Naive thymus-derived CD4-positive, alpha-beta T cell (primary cell): ENCODE results near the gene FSD1L. TPM values are rescaled to one million over a fixed set of nuclear protein-coding genes. Genes with fewer than 3 reads are reported as not detected.
"Not testable (repeated sequence)": the region's sequence is repeated elsewhere in the genome, so short reads cannot be mapped to it uniquely, and the experiment has no call there.

Experiments
- ATAC-seq: fragments of 150-1000 bp; cut with Tn5 transposase; 2 replicates; pipeline ENCODE4 v1.10.0; 2021; ENCODE audit warnings: mild to moderate bottlenecking, moderate library complexity
- CTCF ChIA-PET: fragments of 350-600 bp; sonication (Branson Sonifier 250); formaldehyde crosslinking; loops from one replicate; lab custom pipeline; 2021; ENCODE audit warnings: antibody characterized with exemption; lab: Charles Lee
- POLR2A ChIA-PET: fragments of 350-600 bp; sonication (Branson Sonifier 250); formaldehyde crosslinking; loops from one replicate; lab custom pipeline; 2021; ENCODE audit warnings: antibody characterized with exemption, inconsistent platforms; lab: Charles Lee
- DNase-seq, 9 donors: peaks; one replicate each; pipeline versions ENCODE4 v3.0.0 to v3.0.0-alpha.2; 2020 to 2022; ENCODE audit warnings: mixed read lengths in 1 of 9
- H3K27ac ChIP-seq: one replicate; pipeline ENCODE4 v1.7.0; 2013; ENCODE audit warnings: mild to moderate bottlenecking, low read depth, low read length, moderate library complexity
- H3K27me3 ChIP-seq, 2 donors: one replicate each; pipeline ENCODE4 v1.7.0; 2013; ENCODE audit warnings: low read length in 2 of 2, mild to moderate bottlenecking in 2 of 2, moderate library complexity in 2 of 2; ENCODE audit not compliant: control insufficient read depth in 2 of 2, insufficient read depth in 2 of 2
- H3K36me3 ChIP-seq, 3 experiments: 1 replicate in 2 of 3; 2 replicates in 1 of 3; pipeline ENCODE4 v1.7.0; 2013; ENCODE audit warnings: low read length in 3 of 3, mild to moderate bottlenecking in 3 of 3, moderate library complexity in 1 of 3; ENCODE audit not compliant: insufficient read depth in 3 of 3, control insufficient read depth in 2 of 3
- H3K4me1 ChIP-seq, 2 donors: one replicate each; pipeline ENCODE4 v1.7.0; 2013; ENCODE audit warnings: low read length in 2 of 2, mild to moderate bottlenecking in 2 of 2, moderate library complexity in 1 of 2; ENCODE audit not compliant: control insufficient read depth in 2 of 2, insufficient read depth in 2 of 2
- H3K4me3 ChIP-seq: 2 replicates; pipeline ENCODE4 v1.7.0; 2013; ENCODE audit warnings: mild to moderate bottlenecking, low read length
- H3K9me3 ChIP-seq, 3 experiments: 1 replicate in 2 of 3; 2 replicates in 1 of 3; pipeline ENCODE4 v1.7.0; 2013; ENCODE audit warnings: low read length in 3 of 3; ENCODE audit not compliant: control insufficient read depth in 2 of 3
- H3K27ac Mint-ChIP-seq, 9 donors: one replicate each; pipeline ENCODE4 v1.8.0; 2020 to 2022; ENCODE audit warnings: mixed read lengths in 9 of 9, mild to moderate bottlenecking in 8 of 9, moderate library complexity in 5 of 9, inconsistent platforms in 2 of 9
- H3K27me3 Mint-ChIP-seq, 5 donors: one replicate each; pipeline ENCODE4 v1.8.0; 2021 to 2022; ENCODE audit warnings: mixed read lengths in 5 of 5, mild to moderate bottlenecking in 1 of 5
- H3K36me3 Mint-ChIP-seq, 5 donors: one replicate each; pipeline ENCODE4 v1.8.0; 2020 to 2022; ENCODE audit warnings: mixed read lengths in 5 of 5, mild to moderate bottlenecking in 3 of 5, inconsistent platforms in 1 of 5
- H3K4me1 Mint-ChIP-seq, 7 donors: one replicate each; pipeline ENCODE4 v1.8.0; 2020 to 2022; ENCODE audit warnings: mixed read lengths in 7 of 7, mild to moderate bottlenecking in 3 of 7, inconsistent platforms in 1 of 7
- H3K4me3 Mint-ChIP-seq, 10 donors: one replicate each; pipeline ENCODE4 v1.8.0; 2020 to 2022; ENCODE audit warnings: mild to moderate bottlenecking in 10 of 10, mixed read lengths in 10 of 10, moderate library complexity in 6 of 10, inconsistent platforms in 2 of 10
- H3K9me3 Mint-ChIP-seq, 11 donors: one replicate each; pipeline ENCODE4 v1.8.0; 2020 to 2022; ENCODE audit warnings: mixed read lengths in 11 of 11, mild to moderate bottlenecking in 4 of 11, inconsistent platforms in 1 of 11, moderate library complexity in 1 of 11
- intact Hi-C, 2 donors: fragments of 100-400 bp; cut with micrococcal nuclease; formaldehyde crosslinking; loops; one replicate each; pipeline ENCODE4 v1.15.1; 2023
- polyA plus RNA-seq, 2 donors: library from polyadenylated mRNA; unstranded; fragments of 300-500 nt; fragmentation: Illumina TruSeq; gene quantifications; one replicate each; pipeline ENCODE4 v1.2.3, GENCODE V29; 2021
- total RNA-seq, 6 experiments: library from RNA in 5 of 6; stranded (reverse) in 5 of 6; gene quantifications; 1 replicate in 5 of 6; 2 replicates in 1 of 6; pipeline ENCODE4 v1.2.3 and lab custom pipeline; 2021 to 2026

The FSD1L gene
- total and polyA plus RNA-seq, 7 experiments from 2014 or later = 0.08 to 5.8 (median 0.61) TPM

DNA sequence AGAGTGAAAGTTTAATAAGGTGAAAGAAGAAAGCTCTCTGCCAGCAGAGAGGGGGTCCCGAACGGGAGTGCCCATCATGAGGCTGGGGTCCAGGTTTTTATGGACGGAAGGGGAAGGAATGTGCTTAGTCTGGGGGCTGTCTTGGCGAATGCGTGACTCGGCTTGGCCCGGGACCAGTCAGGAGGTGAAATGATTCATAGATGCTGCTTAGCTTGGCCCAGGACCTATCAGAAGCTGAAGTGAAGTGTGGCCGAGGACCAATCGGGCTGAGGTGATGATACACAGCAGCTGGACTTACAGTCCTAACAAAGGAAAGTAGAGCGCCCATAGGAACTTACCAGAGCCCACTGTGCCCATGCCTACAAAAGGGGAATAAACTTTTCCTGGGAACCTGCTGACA lies 106.2 kb downstream of the FSD1L start:
- intact Hi-C loops = loop anchor here in 1 of 2 donors (10.0 kb wide), 1 partner anchor 1459 kb away; the partner anchor contains the start of gene SMC2
- no peaks in the 10 kb centered on the region for H3K9me3 Mint-ChIP-seq
- Histone ChIP-seq H3K27me3 (no peaks in the 10 kb centered on the region), H3K9me3 (no peaks in the 10 kb centered on the region), H3K4me1 (peaks cover 0 to 5% of the 10 kb centered on the region in 2 donors), H3K36me3 (peaks cover 0 to 4% (median 0%) of the 10 kb centered on the region in 3 experiments), H3K4me3 (no peak overlapping the region), H3K27ac (no peak overlapping the region)
- CTCF ChIA-PET = no interaction called here
- no peak overlapping the region for H3K27ac Mint-ChIP-seq
- no peak for ATAC-seq
- H3K27me3 Mint-ChIP-seq = no peaks in the 10 kb centered on the region
- DNase-seq = no peak
- no peak overlapping the region for H3K4me3 Mint-ChIP-seq
- H3K36me3 Mint-ChIP-seq = peaks cover 0 to 3% (median 0%) of the 10 kb centered on the region in 5 donors
- H3K4me1 Mint-ChIP-seq = peaks cover 6 to 18% (median 14%) of the 10 kb centered on the region in 7 donors
- POLR2A ChIA-PET = no interaction called here

DNA sequence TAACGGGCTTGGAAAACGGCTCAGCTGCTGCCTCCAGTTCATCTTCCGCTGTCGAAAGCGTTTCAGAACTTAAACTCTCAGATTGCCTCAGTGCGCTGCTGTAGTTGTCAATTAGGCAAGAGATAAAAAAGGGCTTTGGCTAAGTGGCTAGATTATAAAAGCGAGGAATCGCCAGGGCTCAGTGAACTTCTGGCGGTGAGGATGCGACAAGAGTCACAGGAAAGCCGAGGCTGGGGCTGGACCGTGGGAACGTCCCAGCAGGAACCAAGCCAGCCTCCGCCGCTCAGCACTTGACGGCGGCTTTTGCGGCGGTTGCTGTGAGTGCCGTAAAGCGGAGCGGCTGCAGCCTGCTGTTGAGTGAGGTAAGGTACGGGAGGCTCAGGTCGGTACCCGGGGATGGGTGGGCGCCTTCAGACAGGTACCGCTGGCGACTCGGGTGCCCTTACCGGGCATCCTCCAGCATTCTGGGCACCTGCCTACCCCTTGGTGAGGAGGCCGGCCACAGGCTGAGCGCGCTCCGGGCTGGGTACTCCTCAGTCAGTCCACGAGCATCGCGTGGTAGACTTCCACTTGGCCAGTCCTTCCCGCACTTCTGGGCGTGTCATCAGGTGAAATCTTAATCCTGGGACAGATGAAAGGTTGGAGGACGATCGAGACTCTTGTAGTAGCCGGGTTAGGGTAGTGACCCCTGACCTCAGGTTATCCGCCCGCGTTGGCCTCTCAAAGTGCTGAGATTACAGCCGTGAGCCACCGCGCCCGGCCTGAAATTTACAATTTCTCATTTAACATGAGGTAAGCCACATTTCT lies 110.2 kb downstream of the FSD1L start, which contains the start of gene FKTN:
TSS of gene FKTN (plus strand) at position 328 of the 807 bp plus-strand sequence. CDS start 16,902 bp downstream, outside the sequence.
- H3K4me1 Mint-ChIP-seq = peaks cover 11 to 37% (median 20%) of the 10 kb centered on the region in 7 donors
- intact Hi-C loops = loop anchor here (1.0 to 10.0 kb wide), 11 partner anchors 29 to 1463 kb away; partner anchors contain the start of genes FSD1L (in 2 of the 2), NIPSNAP3A (in 2 of the 2), SLC44A1 (in 2 of the 2) and SMC2 (in 2 of the 2)
- no peaks in the 10 kb centered on the region for H3K27me3 ChIP-seq
- H3K4me1 ChIP-seq = peaks cover 0 to 6% of the 10 kb centered on the region in 2 donors
- H3K36me3 ChIP-seq = peaks cover 0 to 10% (median 0%) of the 10 kb centered on the region in 3 experiments
- peak within 1 kb of the TSS; percentile 95 for H3K4me3 ChIP-seq
- H3K27me3 Mint-ChIP-seq = no peaks in the 10 kb centered on the region
- DNase-seq (peak; percentile 58 to 85 (median 83)), ATAC-seq (peak; percentile 98)
- peaks cover 9 to 31% (median 29%) of the 10 kb centered on the region in 5 donors for H3K36me3 Mint-ChIP-seq
- peaks cover 0 to 22% (median 14%) of the 10 kb centered on the region in 11 donors for H3K9me3 Mint-ChIP-seq
- ChIA-PET CTCF (no interaction called here), POLR2A (no interaction called here)
- peak within 1 kb of the TSS; percentile 61 for H3K27ac ChIP-seq
- H3K27ac Mint-ChIP-seq = peak within 1 kb of the TSS; percentile 66 to 92 (median 86)
- peaks cover 0 to 6% (median 0%) of the 10 kb centered on the region in 3 experiments for H3K9me3 ChIP-seq
- peak within 1 kb of the TSS; percentile 90 to 96 (median 94) for H3K4me3 Mint-ChIP-seq

GRCh38 chr9:105572455-105572854 lies 124.6 kb downstream of the FSD1L start:
- Histone ChIP-seq H3K9me3 (no peaks in the 10 kb centered on the region), H3K27ac (no peak overlapping the region), H3K4me3 (no peak overlapping the region), H3K27me3 (no peaks in the 10 kb centered on the region), H3K36me3 (peaks cover 0 to 8% (median 0%) of the 10 kb centered on the region in 3 experiments), H3K4me1 (no peaks in the 10 kb centered on the region)
- ChIA-PET POLR2A (no interaction called here), CTCF (no interaction called here)
- no peak for ATAC-seq
- no peak overlapping the region for H3K27ac Mint-ChIP-seq
- no peaks in the 10 kb centered on the region for H3K27me3 Mint-ChIP-seq
- peaks cover 0 to 8% (median 4%) of the 10 kb centered on the region in 7 donors for H3K4me1 Mint-ChIP-seq
- H3K36me3 Mint-ChIP-seq = peaks cover 21 to 53% (median 44%) of the 10 kb centered on the region in 5 donors
- no peak overlapping the region for H3K4me3 Mint-ChIP-seq
- intact Hi-C loops = no loop called here
- no peak for DNase-seq
- H3K9me3 Mint-ChIP-seq = peaks cover 10 to 43% (median 21%) of the 10 kb centered on the region in 11 donors

DNA sequence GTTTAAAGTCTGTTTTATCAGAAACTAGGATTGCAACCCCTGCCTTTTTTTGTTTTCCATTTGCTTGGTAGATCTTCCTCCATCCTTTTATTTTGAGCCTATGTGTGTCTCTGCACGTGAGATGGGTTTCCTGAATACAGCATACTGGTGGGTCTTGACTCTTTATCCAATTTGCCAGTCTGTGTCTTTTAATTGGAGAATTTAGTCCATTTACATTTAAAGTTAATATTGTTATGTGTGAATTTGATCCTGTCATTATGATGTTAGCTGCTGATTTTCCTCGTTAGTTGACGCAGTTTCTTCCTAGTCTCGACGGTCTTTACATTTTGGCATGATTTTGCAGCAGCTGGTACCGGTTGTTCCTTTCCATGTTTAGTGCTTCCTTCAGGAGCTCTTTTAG lies 132.1 kb downstream of the FSD1L start:
- H3K4me3 ChIP-seq, H3K4me3 Mint-ChIP-seq, H3K4me1 ChIP-seq, DNase-seq, H3K4me1 Mint-ChIP-seq, H3K9me3 ChIP-seq, H3K27me3 Mint-ChIP-seq, CTCF ChIA-PET, H3K27ac Mint-ChIP-seq, POLR2A ChIA-PET, intact Hi-C loops, ATAC-seq, H3K27ac ChIP-seq, H3K27me3 ChIP-seq, H3K36me3 ChIP-seq: not testable (repeated sequence)
- Mint-ChIP-seq H3K9me3 (peaks cover 3 to 20% (median 7%) of the 10 kb centered on the region in 11 donors), H3K36me3 (peaks cover 4 to 43% (median 22%) of the 10 kb centered on the region in 5 donors)

GRCh38 chr9:105581550-105581949 lies 133.7 kb downstream of the FSD1L start:
- DNase-seq, H3K27me3 Mint-ChIP-seq, POLR2A ChIA-PET, ATAC-seq, CTCF ChIA-PET, H3K27ac ChIP-seq, H3K9me3 Mint-ChIP-seq, H3K4me1 Mint-ChIP-seq, H3K27ac Mint-ChIP-seq, H3K36me3 ChIP-seq, H3K4me3 ChIP-seq, H3K4me3 Mint-ChIP-seq, H3K9me3 ChIP-seq, H3K4me1 ChIP-seq, H3K27me3 ChIP-seq, intact Hi-C loops: not testable (repeated sequence)
- peaks cover 0 to 38% (median 13%) of the 10 kb centered on the region in 5 donors for H3K36me3 Mint-ChIP-seq

GRCh38 chr9:105593145-105593544 lies 145.3 kb downstream of the FSD1L start:
- CTCF ChIA-PET = no interaction called here
- Histone ChIP-seq H3K9me3 (peaks cover 0 to 12% (median 4%) of the 10 kb centered on the region in 3 experiments), H3K4me3 (no peak overlapping the region), H3K36me3 (peaks cover 0 to 27% (median 0%) of the 10 kb centered on the region in 3 experiments), H3K4me1 (no peaks in the 10 kb centered on the region), H3K27ac (no peak overlapping the region), H3K27me3 (no peaks in the 10 kb centered on the region)
- intact Hi-C loops = no loop called here
- Mint-ChIP-seq H3K27me3 (no peaks in the 10 kb centered on the region), H3K4me3 (no peak overlapping the region), H3K4me1 (no peaks in the 10 kb centered on the region), H3K9me3 (peaks cover 5 to 25% (median 12%) of the 10 kb centered on the region in 11 donors), H3K27ac (no peak overlapping the region), H3K36me3 (peaks cover 14 to 32% (median 29%) of the 10 kb centered on the region in 5 donors)
- POLR2A ChIA-PET = no interaction called here
- DNase-seq = no peak
- no peak for ATAC-seq
